NCI-H2227 (cell line): ENCODE measurements around the gene THAP12.

Experiments used
- DNase-seq: peaks from one replicate; lab custom pipeline; 2025; ENCODE audit not compliant: unreplicated experiment; lab: John Stamatoyannopoulos, UW

THAP12 gene

DNA sequence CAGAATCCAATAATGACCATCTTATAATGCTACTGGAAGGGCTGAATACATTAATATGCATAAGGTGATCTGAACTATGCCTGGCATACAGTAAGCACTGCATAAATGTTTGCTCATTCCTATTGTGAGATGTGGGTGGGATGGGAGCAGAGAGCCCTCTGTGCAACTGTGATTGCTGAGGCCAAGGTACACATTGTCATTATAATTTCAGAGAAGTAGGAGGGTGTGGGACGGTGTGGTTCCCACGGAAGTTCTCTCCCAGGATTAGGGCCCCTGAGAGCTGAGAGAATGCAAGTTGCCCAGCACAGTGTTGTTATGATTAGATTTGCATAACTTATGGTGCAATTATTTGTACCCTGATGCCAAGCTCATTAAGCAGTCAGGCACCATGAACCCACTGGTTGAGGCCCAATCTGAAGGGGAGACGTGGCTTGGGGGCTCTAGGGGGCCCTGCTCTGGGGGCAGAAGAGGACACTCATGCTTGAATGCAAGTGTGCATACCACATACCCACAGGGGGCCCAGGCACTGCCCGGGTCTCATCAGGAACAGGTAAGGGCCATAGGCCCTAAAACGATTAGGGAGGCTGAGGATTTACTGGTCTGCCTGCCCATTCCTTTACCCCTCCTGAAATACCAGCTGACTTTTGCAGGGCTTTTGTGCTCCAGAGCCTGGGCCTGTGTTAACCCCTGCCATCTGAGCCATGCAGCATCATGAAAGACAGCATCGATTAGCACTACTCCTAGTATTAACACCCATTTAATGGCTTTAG is 72.8 kb downstream of the THAP12 start:
- no peak for DNase-seq

DNA sequence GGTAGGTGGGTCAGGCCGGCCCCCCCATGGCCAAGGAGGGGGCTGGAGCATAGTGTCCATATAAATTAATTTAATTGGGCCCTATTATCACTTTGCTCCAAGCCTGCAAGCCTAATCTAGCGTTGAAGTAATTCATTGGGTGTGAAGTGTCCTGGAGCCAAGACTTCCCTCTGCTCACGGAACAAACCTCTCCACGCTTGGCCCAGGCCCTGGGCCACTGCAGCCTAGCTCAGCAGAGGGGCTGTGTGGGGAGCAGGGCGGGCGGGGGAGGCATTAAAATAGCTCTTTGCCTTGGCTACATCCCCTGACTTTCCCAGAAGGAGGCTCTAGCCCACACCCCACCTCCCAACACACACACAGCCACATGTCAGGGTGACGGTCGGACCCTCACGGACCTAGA is 73.5 kb downstream of the THAP12 start:
- no peak for DNase-seq

DNA sequence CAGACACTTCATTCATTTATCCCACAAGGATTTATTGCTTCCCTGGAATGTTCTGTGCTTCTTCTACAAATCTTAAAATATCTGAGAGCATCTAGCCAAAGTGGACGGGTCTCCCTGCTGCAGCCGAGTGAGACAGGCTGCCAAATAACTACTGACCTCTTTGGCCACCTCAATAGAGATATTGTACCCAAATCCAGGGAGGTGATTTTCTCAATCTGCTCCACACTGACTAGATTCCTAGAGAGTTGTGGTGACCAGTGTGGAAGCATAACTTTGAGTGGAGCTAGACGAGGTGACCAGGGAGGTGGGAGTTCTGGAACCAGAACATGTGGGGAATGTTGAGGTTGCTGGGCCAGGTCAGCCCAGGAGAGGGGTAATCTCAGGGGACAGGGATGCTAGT is 77.5 kb downstream of the THAP12 start:
- no peak for DNase-seq

DNA sequence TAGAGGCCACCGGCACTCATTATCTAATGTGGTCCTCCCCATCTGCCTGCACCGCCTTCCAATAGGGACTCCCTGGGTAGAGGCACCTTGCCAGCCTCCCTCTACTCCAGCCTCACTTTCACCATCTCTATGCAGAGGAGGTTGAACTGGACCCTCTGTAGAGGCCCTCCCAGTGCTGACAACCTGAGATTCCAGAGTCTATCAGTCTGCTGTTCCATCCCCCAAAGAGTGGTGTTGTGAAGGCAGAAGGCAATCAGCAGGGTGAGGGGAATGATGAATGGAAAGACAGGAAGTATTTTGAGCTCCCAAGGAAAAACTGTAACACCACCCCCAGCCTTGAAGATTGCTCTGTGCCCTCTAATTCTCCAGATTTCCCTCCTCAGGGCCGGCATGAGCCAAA is 77.9 kb downstream of the THAP12 start:
- no peak for DNase-seq
